ENCODE data around the gene ZCWPW1.
A peak's percentile ranks its signal among the peaks of the same experiment; 100 is the strongest.
"Not testable (repeated sequence)": the region's sequence is repeated elsewhere in the genome, so short reads cannot be mapped to it uniquely, and the experiment has no call there.

The ZCWPW1 gene

GRCh38 chr7:100401811-100402210 lies 26.7 kb downstream of the ZCWPW1 start:
- no peak for DNase-seq (ENCODE audit: low read depth in 3 of 3)

- DNase-seq (ENCODE audit: low read depth in 3 of 3): no peak
These were observed 27.8 kb downstream of the ZCWPW1 start for GRCh38 chr7:100400656-100401055.

GRCh38 chr7:100400041-100400440 lies 28.5 kb downstream of the ZCWPW1 start:
- no peak for DNase-seq (ENCODE audit: low read depth in 3 of 3)

GRCh38 chr7:100398239-100398638 lies 30.3 kb downstream of the ZCWPW1 start:
- no peak for DNase-seq (ENCODE audit: low read depth in 3 of 3)

GRCh38 chr7:100397315-100398081 lies 31.0 kb downstream of the ZCWPW1 start:
- DNase-seq (ENCODE audit: low read depth in 3 of 3): no peak

- peak in 2 of 3 experiments; percentile 39 to 47 for DNase-seq (ENCODE audit: low read depth in 3 of 3)
These were observed 32.0 kb downstream of the ZCWPW1 start for GRCh38 chr7:100396421-100396982.

- DNase-seq (ENCODE audit: low read depth in 3 of 3): no peak
These were observed 34.4 kb downstream of the ZCWPW1 start for GRCh38 chr7:100394077-100394476.

GRCh38 chr7:100393233-100393905 lies 35.1 kb downstream of the ZCWPW1 start:
- no peak for DNase-seq (ENCODE audit: low read depth in 3 of 3)

GRCh38 chr7:100390286-100391009 lies 38.1 kb downstream of the ZCWPW1 start:
- DNase-seq (ENCODE audit: low read depth in 3 of 3): no peak

- DNase-seq (ENCODE audit: low read depth in 3 of 3): no peak
These were observed 38.9 kb downstream of the ZCWPW1 start for GRCh38 chr7:100389437-100390088.

GRCh38 chr7:100387695-100388094 lies 40.8 kb downstream of the ZCWPW1 start:
- DNase-seq (ENCODE audit: low read depth in 3 of 3): no peak

GRCh38 chr7:100386940-100387339 lies 41.6 kb downstream of the ZCWPW1 start:
- DNase-seq (ENCODE audit: low read depth in 3 of 3): no peak

- DNase-seq (ENCODE audit: low read depth in 3 of 3): no peak
These were observed 43.7 kb downstream of the ZCWPW1 start for GRCh38 chr7:100384628-100385294.

- not testable (repeated sequence) for DNase-seq (ENCODE audit: low read depth in 3 of 3)
These were observed 46.2 kb downstream of the ZCWPW1 start for GRCh38 chr7:100382234-100382853.

- not testable (repeated sequence) for DNase-seq (ENCODE audit: low read depth in 3 of 3)
These were observed 46.8 kb downstream of the ZCWPW1 start for GRCh38 chr7:100381531-100382233.

- no peak for DNase-seq (ENCODE audit: low read depth in 3 of 3)
These were observed 48.3 kb downstream of the ZCWPW1 start for GRCh38 chr7:100380196-100380595.

GRCh38 chr7:100378114-100378755 lies 50.3 kb downstream of the ZCWPW1 start:
- no peak for DNase-seq (ENCODE audit: low read depth in 3 of 3)

- DNase-seq (ENCODE audit: low read depth in 3 of 3): no peak
These were observed 52.4 kb downstream of the ZCWPW1 start for GRCh38 chr7:100376066-100376465.

- DNase-seq (ENCODE audit: low read depth in 3 of 3): no peak
These were observed 53.9 kb downstream of the ZCWPW1 start for GRCh38 chr7:100374601-100375000.
